ENCODE data around the gene SEMA4D. TPM values are rescaled to one million over a fixed set of nuclear protein-coding genes. Genes with fewer than 3 reads are reported as not detected.

The SEMA4D gene
- total and polyA plus RNA-seq, 2 donors from 2014 or later, result 18.9 to 147 TPM

DNA sequence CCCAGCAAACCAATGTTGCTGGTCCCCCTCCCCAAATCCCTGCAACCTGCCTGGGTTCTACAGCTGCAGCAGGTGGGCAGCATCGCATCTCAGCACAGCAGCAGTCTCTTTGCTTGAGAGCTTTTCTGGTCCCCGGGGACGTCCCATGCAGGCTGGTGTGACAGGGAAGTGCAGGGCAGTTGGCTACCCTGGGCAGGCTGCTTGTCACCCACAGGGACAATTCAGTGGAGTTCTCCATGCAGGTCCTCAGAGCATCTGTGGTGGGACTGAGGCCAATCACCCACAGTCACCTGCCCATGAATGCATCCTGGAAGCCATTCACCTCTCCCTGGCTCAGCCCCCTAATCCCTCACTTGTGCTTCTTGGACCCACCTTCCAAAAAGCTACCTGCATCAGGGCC is 43.9 kb upstream of the SEMA4D start:
- intact Hi-C loops (cut with DNase I), result no loop called here

DNA sequence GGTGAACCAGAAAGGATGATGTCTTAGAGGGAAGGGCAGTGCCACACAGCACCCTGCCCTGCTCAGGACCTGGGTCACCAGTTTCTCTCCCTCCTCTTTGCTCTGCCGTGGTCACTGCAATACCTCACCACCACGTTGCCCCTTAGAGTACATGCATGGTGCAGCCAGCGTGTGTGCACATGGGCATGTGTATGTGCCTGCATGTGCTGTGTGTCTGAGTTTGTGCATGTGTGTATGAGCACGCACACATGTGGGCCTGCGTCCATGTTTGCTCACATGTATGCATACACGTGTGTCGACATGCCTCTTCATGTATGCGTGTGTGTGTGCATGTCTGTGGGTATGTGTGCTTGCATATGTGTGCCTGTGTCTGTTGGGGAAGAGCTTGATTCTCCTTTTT is 41.5 kb upstream of the SEMA4D start:
- H3K9ac ChIP-seq (ENCODE audit: low read length in 3 of 3), result no peak overlapping the region
- DNase-seq (no peak), FAIRE-seq (no peak)
- no peaks in the 10 kb centered on the region for H3K9me3 ChIP-seq (ENCODE audit: control insufficient read depth in 2 of 3, insufficient read depth in 1 of 3, low read length in 3 of 3)
- H3K27me3 ChIP-seq (ENCODE audit: control insufficient read depth, insufficient read depth, low read length), result no peaks in the 10 kb centered on the region
- no peaks in the 10 kb centered on the region for H3K36me3 ChIP-seq (ENCODE audit: control insufficient read depth in 2 of 3, insufficient read depth in 3 of 3, low read length in 3 of 3)
- TF ChIP-seq, protein P1, sequence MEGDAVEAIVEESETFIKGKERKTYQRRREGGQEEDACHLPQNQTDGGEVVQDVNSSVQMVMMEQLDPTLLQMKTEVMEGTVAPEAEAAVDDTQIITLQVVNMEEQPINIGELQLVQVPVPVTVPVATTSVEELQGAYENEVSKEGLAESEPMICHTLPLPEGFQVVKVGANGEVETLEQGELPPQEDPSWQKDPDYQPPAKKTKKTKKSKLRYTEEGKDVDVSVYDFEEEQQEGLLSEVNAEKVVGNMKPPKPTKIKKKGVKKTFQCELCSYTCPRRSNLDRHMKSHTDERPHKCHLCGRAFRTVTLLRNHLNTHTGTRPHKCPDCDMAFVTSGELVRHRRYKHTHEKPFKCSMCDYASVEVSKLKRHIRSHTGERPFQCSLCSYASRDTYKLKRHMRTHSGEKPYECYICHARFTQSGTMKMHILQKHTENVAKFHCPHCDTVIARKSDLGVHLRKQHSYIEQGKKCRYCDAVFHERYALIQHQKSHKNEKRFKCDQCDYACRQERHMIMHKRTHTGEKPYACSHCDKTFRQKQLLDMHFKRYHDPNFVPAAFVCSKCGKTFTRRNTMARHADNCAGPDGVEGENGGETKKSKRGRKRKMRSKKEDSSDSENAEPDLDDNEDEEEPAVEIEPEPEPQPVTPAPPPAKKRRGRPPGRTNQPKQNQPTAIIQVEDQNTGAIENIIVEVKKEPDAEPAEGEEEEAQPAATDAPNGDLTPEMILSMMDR (IDR thresholded peaks at IDR 0.05; ENCODE audit: borderline replicate concordance, extremely low read depth, insufficient read depth), result no peak
- H3K4me3 ChIP-seq (ENCODE audit: low read length in 3 of 3), result no peak overlapping the region
- no peak overlapping the region for H3K27ac ChIP-seq (ENCODE audit: low read depth in 2 of 2, low read length in 2 of 2)
- intact Hi-C loops (cut with DNase I), result no loop called here
- peaks cover 0 to 14% (median 7%) of the 10 kb centered on the region in 3 donors for H3K4me1 ChIP-seq (ENCODE audit: control insufficient read depth in 2 of 3, insufficient read depth in 2 of 3, low read depth in 1 of 3, low read length in 3 of 3)

More for the DNA sequence above, 43.9 kb upstream of the SEMA4D start:
- no peak overlapping the region for H3K4me3 ChIP-seq (ENCODE audit: low read length in 3 of 3)
- FAIRE-seq, result no peak
- no peak for DNase-seq
- no peak overlapping the region for H3K27ac ChIP-seq (ENCODE audit: low read depth in 2 of 2, low read length in 2 of 2)
- peaks cover 0 to 8% (median 0%) of the 10 kb centered on the region in 3 donors for H3K4me1 ChIP-seq (ENCODE audit: control insufficient read depth in 2 of 3, insufficient read depth in 2 of 3, low read depth in 1 of 3, low read length in 3 of 3)
- H3K9me3 ChIP-seq (ENCODE audit: control insufficient read depth in 2 of 3, insufficient read depth in 1 of 3, low read length in 3 of 3), result no peaks in the 10 kb centered on the region
- H3K36me3 ChIP-seq (ENCODE audit: control insufficient read depth in 2 of 3, insufficient read depth in 3 of 3, low read length in 3 of 3), result no peaks in the 10 kb centered on the region
- no peaks in the 10 kb centered on the region for H3K27me3 ChIP-seq (ENCODE audit: control insufficient read depth, insufficient read depth, low read length)
- H3K9ac ChIP-seq (ENCODE audit: low read length in 3 of 3), result no peak overlapping the region
- TF ChIP-seq, protein P1 (IDR thresholded peaks at IDR 0.05; ENCODE audit: borderline replicate concordance, extremely low read depth, insufficient read depth), result no peak

DNA sequence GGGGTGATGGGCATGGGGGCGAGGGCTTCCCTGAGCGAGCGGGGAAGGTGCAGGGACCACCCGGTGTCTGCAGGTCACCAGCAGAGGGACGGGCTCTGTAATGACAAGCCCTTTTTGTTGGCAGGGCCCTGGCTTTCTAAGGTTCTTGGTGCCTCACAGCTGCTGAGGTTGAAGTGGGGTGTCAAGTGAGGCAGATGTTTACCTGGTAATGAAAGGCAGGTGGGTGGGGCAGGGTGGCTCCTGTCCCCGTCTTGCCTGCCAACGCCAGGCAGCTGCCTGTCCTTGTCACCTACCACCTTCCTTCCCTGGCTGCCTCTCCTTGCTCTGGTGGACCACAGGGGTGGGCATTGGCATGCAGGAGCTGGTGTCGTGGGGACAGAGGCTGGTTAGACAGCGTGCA is 41.0 kb upstream of the SEMA4D start:
- H3K4me3 ChIP-seq (ENCODE audit: low read length in 3 of 3), result no peak overlapping the region
- no peak overlapping the region for H3K9ac ChIP-seq (ENCODE audit: low read length in 3 of 3)
- peaks cover 1 to 16% (median 7%) of the 10 kb centered on the region in 3 donors for H3K4me1 ChIP-seq (ENCODE audit: control insufficient read depth in 2 of 3, insufficient read depth in 2 of 3, low read depth in 1 of 3, low read length in 3 of 3)
- FAIRE-seq, result no peak
- intact Hi-C loops (cut with DNase I), result no loop called here
- DNase-seq, result no peak
- no peaks in the 10 kb centered on the region for H3K27me3 ChIP-seq (ENCODE audit: control insufficient read depth, insufficient read depth, low read length)
- TF ChIP-seq, protein P1 (IDR thresholded peaks at IDR 0.05; ENCODE audit: borderline replicate concordance, extremely low read depth, insufficient read depth), result no peak
- no peaks in the 10 kb centered on the region for H3K36me3 ChIP-seq (ENCODE audit: control insufficient read depth in 2 of 3, insufficient read depth in 3 of 3, low read length in 3 of 3)
- no peaks in the 10 kb centered on the region for H3K9me3 ChIP-seq (ENCODE audit: control insufficient read depth in 2 of 3, insufficient read depth in 1 of 3, low read length in 3 of 3)
- H3K27ac ChIP-seq (ENCODE audit: low read depth in 2 of 2, low read length in 2 of 2), result no peak overlapping the region

DNA sequence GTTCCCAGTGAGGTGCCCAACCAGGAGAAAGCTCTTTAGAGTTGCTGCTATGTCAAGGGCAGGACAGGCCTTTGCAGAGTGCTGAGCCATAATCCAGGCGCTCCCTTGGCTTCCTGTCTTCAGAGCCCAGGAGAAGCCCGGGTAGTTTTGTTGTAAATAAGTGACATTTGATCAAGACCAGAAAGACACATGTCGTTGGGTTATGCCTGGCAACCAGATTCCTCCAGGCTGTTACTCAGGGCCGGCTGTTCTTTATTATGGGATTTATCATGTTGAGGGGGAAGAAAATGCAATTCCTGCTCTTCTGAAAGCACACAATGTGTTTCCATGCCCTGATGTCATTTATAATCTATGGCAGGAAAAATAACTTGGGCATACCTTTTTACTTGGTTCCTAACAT is 39.3 kb upstream of the SEMA4D start:
- Histone ChIP-seq H3K9ac (ENCODE audit: low read length in 3 of 3) (no peak overlapping the region), H3K4me1 (ENCODE audit: control insufficient read depth in 2 of 3, insufficient read depth in 2 of 3, low read depth in 1 of 3, low read length in 3 of 3) (peaks cover 7 to 13% (median 9%) of the 10 kb centered on the region in 3 donors), H3K27ac (ENCODE audit: low read depth in 2 of 2, low read length in 2 of 2) (no peak overlapping the region), H3K9me3 (ENCODE audit: control insufficient read depth in 2 of 3, insufficient read depth in 1 of 3, low read length in 3 of 3) (no peaks in the 10 kb centered on the region), H3K27me3 (ENCODE audit: control insufficient read depth, insufficient read depth, low read length) (no peaks in the 10 kb centered on the region), H3K36me3 (ENCODE audit: control insufficient read depth in 2 of 3, insufficient read depth in 3 of 3, low read length in 3 of 3) (no peaks in the 10 kb centered on the region), H3K4me3 (ENCODE audit: low read length in 3 of 3) (no peak overlapping the region)
- FAIRE-seq (no peak), DNase-seq (no peak)
- intact Hi-C loops (cut with DNase I), result no loop called here
- TF ChIP-seq, protein P1 (IDR thresholded peaks at IDR 0.05; ENCODE audit: borderline replicate concordance, extremely low read depth, insufficient read depth), result no peak

Data from kidney (tissue), 14 donors.